ES-I3 (cell line): Measurements from ENCODE around the gene MRPS31.
"Not testable (repeated sequence)": the region's sequence is repeated elsewhere in the genome, so short reads cannot be mapped to it uniquely, and the experiment has no call there.

Source experiments
- H3K36me3 ChIP-seq: 2 replicates; pipeline ENCODE4 v1.6.1; 2013; ENCODE audit warnings: mild to moderate bottlenecking, low read length, control low read depth, moderate library complexity; ENCODE audit not compliant: insufficient read depth
- H3K4me1 ChIP-seq: 2 replicates; pipeline ENCODE4 v1.6.1; 2013; ENCODE audit warnings: mild to moderate bottlenecking, control low read depth, low read length; ENCODE audit not compliant: insufficient read depth
- H3K9ac ChIP-seq: 2 replicates; pipeline ENCODE4 v1.6.1; 2013; ENCODE audit warnings: low read depth, mild to moderate bottlenecking, low read length, moderate library complexity
- H3K9me3 ChIP-seq: 2 replicates; pipeline ENCODE4 v1.6.1; 2013; ENCODE audit warnings: mild to moderate bottlenecking, low read length, moderate library complexity; ENCODE audit not compliant: control insufficient read depth, insufficient read depth

The MRPS31 gene

GRCh38 chr13:40798380-40798779 is 27.4 kb upstream of the MRPS31 start:
- Histone ChIP-seq H3K9ac (no peak overlapping the region), H3K4me1 (peaks cover 4% of the 10 kb centered on the region; the same call in 1 of the 2 replicates), H3K9me3 (no peaks in the 10 kb centered on the region), H3K36me3 (peaks cover 15% of the 10 kb centered on the region)

DNA sequence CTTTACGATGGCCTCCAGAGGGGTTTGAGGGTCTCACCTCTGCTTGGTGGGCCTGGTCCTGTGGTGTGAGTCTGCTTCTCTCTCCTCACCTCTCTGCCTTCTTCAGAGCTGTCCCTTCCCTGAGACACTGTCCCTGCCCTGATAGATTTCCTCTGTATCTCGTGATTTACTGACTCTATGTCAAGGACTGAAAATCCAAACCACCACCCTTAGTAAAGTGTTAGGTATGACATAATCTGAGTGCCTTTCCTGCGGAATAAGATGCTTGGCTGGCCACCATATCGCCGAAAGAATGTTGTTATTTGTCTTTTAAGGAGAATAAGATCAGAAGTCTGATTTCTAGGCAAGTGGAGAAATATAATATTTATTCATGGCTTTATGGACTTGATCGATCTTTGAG is 25.7 kb upstream of the MRPS31 start:
- H3K36me3 ChIP-seq, result peaks cover 10% of the 10 kb centered on the region
- H3K4me1 ChIP-seq, result peaks cover 4% of the 10 kb centered on the region; the same call in 1 of the 2 replicates
- no peak overlapping the region for H3K9ac ChIP-seq
- no peaks in the 10 kb centered on the region for H3K9me3 ChIP-seq

GRCh38 chr13:40794414-40795368 is 23.7 kb upstream of the MRPS31 start:
- H3K4me1 ChIP-seq, result peaks cover 4% of the 10 kb centered on the region; the same call in 1 of the 2 replicates
- H3K9me3 ChIP-seq, result no peaks in the 10 kb centered on the region
- no peak overlapping the region for H3K9ac ChIP-seq
- no peaks in the 10 kb centered on the region; the same call in 1 of the 2 replicates for H3K36me3 ChIP-seq

GRCh38 chr13:40793339-40793738 is 22.3 kb upstream of the MRPS31 start:
- Histone ChIP-seq H3K9ac (no peak overlapping the region), H3K9me3 (no peaks in the 10 kb centered on the region), H3K4me1 (peaks cover 4% of the 10 kb centered on the region; the same call in 1 of the 2 replicates), H3K36me3 (no peaks in the 10 kb centered on the region; the same call in 1 of the 2 replicates)

DNA sequence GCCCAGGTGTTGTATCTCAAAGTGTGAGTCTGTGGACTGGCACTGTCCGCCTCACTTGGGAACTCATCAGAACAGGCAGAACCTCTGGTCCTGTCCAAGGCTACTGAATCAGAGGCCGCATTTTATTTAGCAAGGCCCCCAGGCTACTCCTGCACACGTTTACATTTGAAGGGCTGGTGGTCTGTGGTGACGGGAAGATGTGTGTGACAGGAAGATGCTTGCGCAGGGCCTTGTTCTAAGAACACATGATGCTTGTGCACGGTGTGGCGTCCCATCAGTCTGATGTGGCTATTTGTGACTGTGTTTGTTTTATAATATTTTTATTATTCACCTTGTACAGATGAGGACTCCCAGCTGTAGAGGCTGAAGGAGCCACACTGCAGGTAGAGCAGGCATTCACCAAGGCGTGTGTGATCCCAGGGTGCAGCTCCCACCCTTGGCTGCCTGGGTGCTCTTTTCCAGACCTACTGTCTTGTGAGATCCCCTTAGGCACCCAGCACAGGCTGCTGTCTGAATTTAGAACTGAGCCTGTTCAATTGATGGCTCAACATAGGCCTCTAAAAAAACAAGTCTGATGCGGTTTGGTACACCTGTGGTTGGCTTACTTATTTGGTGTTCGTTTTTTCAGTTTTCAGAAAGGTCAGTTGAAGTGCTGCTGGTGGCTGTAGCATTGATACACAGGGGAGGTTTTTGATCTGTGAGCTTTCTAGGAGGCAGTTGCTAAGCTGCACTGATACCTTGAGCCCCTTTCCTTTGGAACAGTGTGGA is 21.5 kb upstream of the MRPS31 start:
- no peaks in the 10 kb centered on the region; the same call in 1 of the 2 replicates for H3K36me3 ChIP-seq
- peaks cover 4% of the 10 kb centered on the region; the same call in 1 of the 2 replicates for H3K4me1 ChIP-seq
- no peaks in the 10 kb centered on the region for H3K9me3 ChIP-seq
- no peak overlapping the region for H3K9ac ChIP-seq

- Histone ChIP-seq H3K4me1 (peaks cover under 1% of the 10 kb centered on the region; the same call in 1 of the 2 replicates), H3K9ac (peak overlapping the region; percentile 75), H3K9me3 (no peaks in the 10 kb centered on the region), H3K36me3 (no peaks in the 10 kb centered on the region)
These were observed 19.2 kb upstream of the MRPS31 start for GRCh38 chr13:40790154-40790616.

DNA sequence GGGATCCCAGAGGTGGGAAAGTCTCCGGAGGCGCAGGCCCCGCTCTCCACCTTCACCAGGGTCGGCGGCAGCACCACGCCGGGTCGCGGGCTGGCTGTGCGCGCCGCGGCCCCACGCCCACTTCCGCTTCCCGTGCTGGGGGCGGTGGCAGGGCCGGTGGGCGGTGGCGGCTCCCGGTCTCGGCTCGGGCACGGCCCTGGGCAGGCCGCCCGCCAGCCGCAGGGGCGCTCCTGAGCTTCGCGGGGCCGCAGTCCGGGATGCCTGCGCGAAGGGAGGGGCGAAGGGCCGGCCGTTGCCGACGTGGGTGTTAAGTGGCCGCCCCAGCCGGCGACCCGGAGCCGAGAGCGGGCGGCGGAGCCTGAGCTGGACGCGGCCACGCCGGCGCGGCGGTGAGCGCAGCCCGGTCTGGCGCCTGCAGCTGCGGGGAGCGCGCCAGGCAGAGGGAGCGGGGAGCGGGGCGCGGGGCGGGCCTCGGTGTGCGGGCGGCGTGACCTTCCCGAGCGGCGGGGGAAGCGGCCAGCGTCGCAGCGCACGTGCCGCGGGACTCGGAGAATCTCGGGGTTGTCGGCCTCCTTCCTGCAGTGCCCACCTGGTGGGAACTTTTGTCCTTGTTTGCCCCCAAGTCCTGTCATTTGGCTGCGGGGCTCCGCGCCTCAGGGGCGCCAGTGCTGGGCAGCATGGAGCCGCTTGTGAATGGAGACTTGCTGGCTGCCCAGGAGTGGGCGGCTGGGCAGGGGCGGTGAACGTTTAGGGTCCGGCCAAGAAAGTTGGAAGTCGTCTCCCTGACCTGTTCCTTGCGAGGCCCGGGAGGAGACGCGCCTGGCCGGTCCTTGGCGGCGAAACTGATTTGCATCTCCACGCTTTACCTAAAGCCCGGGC is 18.5 kb upstream of the MRPS31 start, which contains the start of gene SLC25A15:
TSS of gene SLC25A15 (plus strand) at position 337 of the 879 bp plus-strand sequence. CDS start 3,616 bp downstream, outside the sequence.
- Histone ChIP-seq H3K4me1 (no peaks in the 10 kb centered on the region; the same call in 1 of the 2 replicates), H3K36me3 (no peaks in the 10 kb centered on the region)

GRCh38 chr13:40788540-40789274 is 17.7 kb upstream of the MRPS31 start:
- H3K9me3 ChIP-seq, H3K4me1 ChIP-seq, H3K36me3 ChIP-seq: not testable (repeated sequence)
- peak overlapping the region; percentile 75 for H3K9ac ChIP-seq

More for the DNA sequence above, 18.5 kb upstream of the MRPS31 start, which contains the start of gene SLC25A15:
- peak within 1 kb of the TSS; percentile 75 for H3K9ac ChIP-seq
- no peaks in the 10 kb centered on the region for H3K9me3 ChIP-seq

DNA sequence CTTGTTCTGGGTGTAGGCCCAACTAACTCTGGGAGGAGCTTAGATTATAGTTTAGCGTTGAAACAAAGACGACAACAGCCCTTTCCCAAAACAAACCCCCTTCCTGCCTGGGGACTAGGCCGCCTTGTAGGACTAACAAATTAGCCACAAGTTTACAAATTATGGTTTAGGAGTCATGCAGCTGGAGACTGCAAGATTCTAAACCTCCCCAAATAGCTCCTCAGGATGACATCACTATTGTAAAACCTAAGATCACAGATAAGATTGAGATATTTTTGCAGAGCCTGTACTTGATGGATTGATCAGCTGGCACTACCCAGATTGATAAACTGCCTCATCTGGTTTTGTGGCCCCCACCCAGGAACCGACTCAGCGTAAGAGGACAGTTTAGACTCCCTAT is 16.1 kb upstream of the MRPS31 start:
- Histone ChIP-seq H3K36me3 (no peaks in the 10 kb centered on the region), H3K9ac (no peak overlapping the region), H3K4me1 (no peaks in the 10 kb centered on the region), H3K9me3 (no peaks in the 10 kb centered on the region)

DNA sequence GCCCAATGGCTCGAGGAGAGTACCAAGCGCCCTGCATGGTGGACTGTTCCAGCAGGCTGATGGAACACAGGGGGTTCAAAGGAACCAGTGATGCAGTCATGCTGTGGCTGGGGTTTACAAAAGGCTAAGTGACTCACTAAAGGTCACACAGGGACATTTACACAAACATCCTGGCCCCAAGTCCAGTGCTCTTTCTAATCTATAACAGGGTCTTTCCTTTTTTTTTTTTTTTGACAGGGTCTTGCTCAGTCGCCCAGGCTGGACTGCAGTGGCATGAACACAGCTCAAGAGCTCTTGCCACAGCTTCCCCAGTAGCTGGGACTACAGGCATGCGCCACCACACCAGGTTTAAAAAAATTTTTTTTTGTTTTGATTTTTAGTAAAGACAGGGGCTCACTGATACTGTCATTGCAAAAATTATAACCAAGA is 15.6 kb upstream of the MRPS31 start:
- no peaks in the 10 kb centered on the region for H3K4me1 ChIP-seq
- no peaks in the 10 kb centered on the region for H3K9me3 ChIP-seq
- H3K9ac ChIP-seq, result no peak overlapping the region
- no peaks in the 10 kb centered on the region for H3K36me3 ChIP-seq

DNA sequence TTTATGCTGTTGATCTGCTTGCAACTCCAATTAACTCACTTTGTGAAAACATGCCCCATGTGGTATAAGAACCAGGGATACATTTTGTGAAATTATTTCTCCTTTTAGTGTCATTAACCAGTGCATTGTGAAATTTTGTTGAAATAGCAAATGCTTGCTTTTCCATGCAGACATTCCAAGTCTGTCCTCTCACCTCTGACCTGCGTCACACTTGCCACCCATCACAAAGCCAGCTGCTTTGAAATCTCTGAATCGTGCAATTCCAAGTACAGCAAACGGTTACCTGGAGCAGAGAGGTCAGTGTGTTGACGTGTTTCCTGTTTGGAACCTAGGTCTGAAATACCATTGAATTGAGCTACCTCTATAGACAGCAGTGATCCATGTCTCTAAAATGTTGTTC is 13.6 kb upstream of the MRPS31 start:
- Histone ChIP-seq H3K9me3 (no peaks in the 10 kb centered on the region), H3K36me3 (no peaks in the 10 kb centered on the region)

GRCh38 chr13:40782971-40783370 is 12.0 kb upstream of the MRPS31 start:
- not testable (repeated sequence) for H3K4me1 ChIP-seq, H3K9ac ChIP-seq, H3K9me3 ChIP-seq, H3K36me3 ChIP-seq

More for the DNA sequence above, 13.6 kb upstream of the MRPS31 start:
- no peak overlapping the region for H3K9ac ChIP-seq
- peaks cover 5% of the 10 kb centered on the region; the same call in 1 of the 2 replicates for H3K4me1 ChIP-seq

DNA sequence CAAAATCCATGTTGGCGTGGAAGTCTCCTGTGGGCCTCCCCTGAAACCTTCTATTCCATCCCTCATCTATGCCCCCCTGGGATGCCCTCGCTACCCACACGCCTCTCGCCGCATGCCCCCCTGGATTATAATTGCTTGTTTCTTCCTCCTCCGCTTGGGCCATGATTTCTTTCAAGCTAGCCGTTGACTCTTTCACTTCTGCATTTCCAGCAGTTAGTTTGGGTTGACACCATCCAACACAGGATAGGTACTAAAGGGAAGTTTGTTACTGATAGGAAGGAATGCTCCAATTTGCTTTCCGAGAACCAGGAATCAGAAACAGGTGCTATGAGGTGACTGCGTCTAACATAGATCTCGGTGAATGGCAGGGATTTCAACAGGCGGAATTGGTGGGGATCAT is 10.7 kb upstream of the MRPS31 start:
- H3K9ac ChIP-seq, result no peak overlapping the region

More for the DNA sequence above, 10.7 kb upstream of the MRPS31 start:
- no peaks in the 10 kb centered on the region for H3K36me3 ChIP-seq
- H3K9me3 ChIP-seq, result no peaks in the 10 kb centered on the region
- peaks cover 5% of the 10 kb centered on the region; the same call in 1 of the 2 replicates for H3K4me1 ChIP-seq
